NCI-H2196 treated with DMSO at 0.1 percent for 48 hours (cell line): ENCODE data around the gene SNN.

Source experiments
- DNase-seq: peaks from one replicate; lab custom pipeline; 2025; ENCODE audit not compliant: unreplicated experiment; lab: John Stamatoyannopoulos, UW

SNN gene

DNA sequence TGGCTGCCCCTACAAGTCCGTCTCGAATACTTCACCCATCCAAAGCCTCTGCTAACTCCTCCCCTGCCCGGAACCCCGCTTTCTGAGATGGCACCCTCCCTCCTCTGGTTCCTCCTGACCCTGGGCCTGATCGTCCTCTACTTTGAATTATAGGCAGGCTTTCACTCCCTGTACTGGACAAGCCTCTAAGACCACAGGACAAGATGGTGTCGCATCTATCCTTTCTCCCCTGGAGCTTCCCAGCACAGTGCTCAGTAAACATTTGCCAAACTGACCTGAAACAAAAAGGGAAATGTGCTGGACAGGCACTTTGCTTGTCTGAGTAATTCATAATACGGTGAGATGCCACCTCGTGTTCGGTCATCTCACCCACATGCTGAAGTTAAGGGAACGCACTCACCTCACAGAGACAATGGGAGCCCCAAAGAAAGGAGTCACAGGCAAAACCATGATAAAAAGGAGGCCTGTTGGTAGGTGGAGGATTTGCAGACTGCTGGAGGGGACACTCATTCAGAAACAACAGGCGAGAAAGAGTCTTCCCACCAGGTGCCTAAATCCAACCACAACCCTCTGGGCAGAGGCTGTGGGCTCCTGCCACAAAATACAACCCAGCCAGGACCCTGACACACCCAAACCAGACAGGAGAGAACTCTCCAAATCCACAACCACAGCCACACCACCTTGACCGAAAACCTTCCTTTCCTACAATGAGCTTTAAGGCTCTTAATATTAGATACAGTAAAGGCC is 28.2 kb downstream of the SNN start:
- no peak for DNase-seq

DNA sequence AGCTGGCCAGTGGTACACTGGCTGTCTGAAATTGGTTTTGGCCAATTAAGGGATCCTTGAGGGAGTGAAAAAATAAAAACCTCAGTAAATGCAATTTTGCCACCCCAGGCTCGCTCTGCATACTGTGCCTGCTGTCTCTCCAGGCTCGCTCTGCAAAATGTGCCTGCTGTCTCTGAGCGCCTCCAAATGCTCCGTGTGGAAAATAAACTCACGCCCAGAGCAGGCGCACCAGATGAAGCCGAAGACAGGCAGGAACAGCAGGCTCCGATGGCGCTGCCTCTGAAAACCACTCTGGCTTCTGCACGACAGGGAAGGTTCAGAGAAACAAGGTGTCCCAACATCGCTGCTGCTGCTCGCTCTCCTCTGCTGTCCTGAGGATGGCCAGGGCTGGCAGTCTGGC is 29.1 kb downstream of the SNN start:
- no peak for DNase-seq

DNA sequence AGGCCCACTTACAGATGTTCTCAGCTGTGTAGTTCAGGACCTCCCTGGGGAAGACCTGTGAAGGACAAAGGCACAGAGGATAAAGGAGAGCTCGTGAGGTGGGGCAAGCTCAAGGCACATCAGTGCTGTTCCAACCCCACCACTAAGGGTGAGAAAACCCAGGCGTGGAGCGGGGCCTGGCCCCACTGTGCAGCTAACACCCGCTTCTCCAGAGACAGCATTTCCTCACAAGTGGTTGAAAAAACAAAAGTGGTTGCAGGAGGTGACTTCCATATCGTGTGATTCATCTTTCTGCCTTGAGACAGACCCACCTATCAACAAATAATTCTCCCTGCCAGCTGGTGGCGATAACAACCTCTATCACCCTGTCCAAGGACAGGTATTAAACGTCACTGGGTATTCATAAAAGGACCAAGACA is 30.0 kb downstream of the SNN start:
- DNase-seq = no peak

DNA sequence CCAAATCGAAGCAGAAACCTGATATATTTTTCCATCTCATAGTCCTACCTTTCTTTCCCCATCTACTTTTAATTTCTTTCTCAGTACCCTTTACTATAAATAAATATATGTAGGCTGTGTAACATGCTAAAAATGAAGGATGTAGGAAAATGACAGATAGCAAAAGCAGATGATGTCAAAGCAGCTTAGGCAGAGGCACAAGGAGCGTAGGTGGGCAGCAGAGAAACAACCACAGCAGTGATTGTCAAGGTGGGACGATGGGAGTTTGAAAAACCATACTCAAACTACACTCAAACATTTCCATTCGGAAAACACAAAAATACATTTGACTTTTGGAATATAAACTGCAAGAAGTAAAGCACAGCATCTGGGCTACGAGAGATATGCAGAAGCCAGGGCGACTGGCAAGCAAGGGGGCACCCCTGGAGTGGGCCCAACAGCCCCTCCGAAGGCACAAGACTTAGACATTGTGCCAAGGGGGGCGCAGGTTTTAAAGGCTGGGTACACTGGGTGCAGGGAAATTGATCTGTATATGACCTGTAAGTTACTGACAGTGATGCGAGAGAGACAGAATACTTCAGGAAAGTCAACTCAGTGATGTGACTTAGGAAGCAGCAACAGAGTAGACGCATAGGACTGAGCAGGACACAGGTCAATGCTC is 31.1 kb downstream of the SNN start:
- no peak for DNase-seq

DNA sequence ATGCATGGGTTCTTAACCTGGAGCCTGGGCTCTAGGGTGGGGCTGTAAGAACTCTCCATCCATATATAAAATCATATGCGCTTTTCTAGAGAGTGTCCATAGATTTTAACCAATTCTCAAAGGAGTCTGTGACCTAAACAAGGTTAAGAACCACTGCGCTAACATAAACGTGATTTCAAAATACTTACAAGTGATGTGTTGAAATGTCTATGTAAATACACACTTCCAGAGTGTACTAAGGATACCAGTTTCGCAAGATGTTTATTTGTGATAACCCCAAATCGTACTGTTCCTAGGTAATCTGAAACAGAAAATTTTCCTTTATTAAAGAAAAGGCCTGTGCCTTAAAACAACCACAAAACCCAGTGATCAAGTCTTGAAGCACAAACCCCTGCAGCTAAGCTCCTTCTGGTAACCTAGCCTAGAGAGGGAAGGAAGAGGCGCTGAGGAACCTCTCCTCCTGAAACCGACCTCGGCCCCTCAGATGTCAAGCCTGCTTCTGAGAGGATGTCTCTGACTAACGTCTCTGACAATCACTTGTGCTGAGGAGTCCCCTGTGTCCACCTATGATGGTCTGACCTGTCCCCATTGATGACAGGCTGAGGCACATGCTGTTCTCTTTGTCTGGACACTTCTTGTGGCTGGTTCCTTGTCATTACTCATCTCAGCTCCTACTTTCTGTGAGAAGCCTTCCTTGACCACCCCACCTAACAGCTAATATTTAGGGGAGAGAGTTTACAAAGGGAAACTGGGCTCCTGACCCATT is 32.2 kb downstream of the SNN start:
- DNase-seq = no peak

DNA sequence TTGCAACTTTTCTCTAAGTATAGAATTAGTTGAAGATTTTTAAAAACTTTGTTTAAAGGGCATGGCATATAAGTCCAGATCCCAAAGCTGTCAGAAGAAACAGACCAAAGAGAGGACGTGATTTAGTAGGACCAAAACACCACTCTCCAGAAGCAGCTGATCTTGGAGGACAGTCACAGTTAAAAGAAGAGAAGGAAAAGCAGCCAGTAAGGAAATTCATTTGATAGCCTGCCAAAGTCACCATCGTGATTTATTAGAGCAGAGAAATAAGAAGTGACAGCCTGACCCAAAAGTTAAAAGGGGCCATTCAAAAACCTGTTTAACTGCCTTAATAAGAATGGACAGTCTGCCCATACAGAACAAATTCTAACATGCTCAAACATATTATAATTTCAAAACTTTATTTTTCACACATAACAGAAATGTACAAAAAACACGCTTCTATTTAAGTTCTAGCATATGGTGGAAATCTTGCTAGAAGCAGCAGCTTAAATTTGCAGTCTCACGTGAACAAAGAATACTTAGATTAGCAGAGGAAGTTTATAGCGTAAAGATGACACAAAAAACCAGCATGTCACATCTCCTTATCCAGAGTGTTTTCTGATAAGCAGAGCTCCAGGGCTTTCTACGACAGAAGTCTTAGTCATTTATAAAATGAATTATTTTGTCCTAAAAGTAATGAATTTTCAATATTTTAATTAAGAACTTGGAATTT is 37.2 kb downstream of the SNN start:
- DNase-seq = no peak

DNA sequence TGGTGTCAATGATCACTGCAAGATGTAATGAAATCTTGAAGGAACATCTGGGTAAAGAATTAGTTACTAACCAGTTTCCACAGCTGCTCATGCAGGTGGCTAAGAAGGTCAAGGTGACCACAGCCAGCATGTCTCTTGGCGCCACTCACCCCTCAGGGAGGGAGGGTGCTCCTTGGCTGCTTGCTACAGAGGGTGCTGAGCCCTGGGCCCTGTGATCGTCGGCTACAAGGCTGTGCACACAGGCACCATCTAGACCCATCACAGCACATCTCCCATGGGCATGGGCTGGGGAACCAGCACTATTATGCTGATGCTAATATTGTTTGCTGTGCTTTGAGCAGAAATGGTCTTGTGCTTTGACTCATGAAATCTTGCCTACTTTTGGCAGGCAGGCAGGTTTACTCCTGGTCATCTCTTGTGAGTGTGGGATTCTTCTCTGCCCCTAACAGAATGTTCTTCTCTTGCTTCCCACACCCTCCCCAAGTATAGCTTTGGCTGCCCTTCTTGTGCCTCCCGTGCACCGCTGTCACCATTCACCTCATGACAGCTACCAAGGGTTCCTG is 38.0 kb downstream of the SNN start:
- DNase-seq = no peak

DNA sequence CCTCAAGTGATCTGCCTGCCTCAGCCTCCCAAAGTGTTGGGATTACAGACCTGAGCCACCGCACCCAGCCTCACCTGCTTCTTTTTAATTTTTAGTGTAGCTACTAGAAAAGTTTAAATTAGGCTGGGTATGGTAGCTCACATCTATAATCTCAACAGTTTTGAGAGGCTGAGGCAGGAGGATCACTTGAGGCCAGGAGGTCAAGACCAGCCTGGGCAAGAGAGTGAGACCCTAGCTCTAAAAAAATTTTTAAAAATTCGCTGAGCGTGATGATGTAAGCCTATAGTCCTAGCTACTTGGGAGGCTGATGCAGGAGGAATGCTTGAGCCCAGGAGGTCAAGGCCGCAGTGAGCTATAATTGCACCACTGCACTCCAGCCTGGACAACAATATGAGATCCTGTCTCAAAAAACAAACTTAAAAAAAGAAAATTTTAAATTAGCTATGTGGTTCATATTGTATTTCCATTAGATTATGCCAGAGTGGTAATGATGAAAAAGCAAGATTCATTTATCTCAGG is 39.5 kb downstream of the SNN start:
- DNase-seq = no peak

DNA sequence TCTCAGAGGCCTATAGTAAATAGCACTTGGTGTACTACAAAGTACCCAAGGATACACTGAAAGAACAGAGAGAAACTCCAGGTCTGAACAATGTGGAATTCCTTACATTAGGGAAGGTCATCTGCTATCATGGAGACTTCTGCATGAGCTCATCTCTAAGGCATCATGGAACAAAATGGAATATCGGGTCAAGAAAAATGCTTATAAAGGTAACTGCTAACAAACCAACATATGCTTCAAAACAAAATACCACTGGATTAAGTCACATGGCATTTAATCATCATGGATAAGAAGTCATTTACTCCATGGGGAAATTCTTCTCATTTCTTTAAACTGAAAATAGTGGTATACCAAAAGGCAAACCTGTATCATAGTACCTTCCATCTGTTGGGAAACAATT is 40.2 kb downstream of the SNN start:
- DNase-seq = no peak

DNA sequence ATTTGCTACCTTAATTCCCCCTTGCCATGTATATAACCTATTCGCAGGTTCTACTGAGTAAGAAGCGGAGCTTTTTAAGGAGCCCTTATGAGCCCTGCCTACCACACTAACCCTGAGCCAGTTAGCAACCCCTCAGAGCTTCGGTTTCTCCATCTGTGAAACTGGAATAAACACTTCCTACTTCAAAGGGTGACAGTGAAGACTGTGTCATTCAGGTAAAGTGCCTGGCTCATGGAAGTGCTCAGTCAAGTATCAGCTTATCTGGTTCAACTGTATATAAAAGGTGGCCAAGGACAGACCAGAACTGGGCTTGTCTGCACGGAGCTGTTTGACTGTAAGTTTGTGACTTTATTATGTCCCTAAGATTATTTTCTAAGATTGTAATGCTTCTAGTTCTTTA is 43.4 kb downstream of the SNN start:
- no peak for DNase-seq

DNA sequence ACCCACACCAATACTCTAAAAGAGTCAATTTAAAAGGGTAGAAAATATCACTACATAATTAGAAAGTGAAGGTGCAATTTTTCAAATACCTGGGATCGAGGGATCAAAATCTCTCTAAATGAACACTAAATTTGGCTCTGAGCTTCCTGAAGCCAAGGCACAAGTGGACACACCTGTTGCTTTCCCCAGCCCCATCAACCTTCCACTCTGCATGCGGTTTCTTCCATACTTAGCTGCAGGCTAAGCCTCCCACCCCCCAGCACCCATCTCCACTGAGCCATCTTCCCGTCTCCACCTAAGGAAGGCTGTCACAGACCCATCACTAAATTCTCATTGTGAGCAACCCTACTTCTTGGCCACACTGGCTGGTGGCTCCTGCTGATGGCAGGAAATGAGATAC is 43.9 kb downstream of the SNN start:
- no peak for DNase-seq

DNA sequence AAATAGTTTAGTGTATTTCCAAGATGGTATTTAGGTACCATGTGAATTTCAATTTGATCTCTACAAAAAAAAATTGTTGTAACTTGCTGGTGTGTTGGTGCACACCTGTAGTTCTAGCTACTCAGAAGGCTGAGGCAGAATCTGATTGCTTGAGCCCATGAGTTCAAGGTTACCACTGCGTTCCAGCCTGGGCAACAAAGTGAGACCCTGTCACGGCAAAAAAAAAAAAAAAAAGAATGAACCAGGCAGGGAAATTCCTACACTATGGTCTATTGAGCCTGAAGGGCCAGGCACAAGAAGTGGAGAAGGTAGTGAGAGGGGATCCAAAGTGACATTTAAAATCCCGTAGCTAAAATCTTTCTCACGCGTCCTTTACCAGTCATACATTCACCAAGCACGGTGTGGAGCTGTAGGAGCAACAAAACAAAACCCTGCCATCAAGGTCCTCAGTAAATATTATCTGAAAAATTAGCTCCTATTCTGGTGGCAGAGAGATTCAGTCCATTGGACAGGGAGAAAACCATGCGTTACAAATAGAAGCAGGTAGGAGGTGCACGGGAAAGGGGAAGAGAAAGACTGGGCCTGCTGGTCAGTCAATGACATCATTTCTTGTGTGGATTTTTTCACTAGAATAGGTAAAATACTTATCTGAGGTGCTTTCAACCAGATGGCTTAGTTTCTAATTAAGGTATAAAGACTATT is 47.1 kb downstream of the SNN start:
- DNase-seq = no peak

DNA sequence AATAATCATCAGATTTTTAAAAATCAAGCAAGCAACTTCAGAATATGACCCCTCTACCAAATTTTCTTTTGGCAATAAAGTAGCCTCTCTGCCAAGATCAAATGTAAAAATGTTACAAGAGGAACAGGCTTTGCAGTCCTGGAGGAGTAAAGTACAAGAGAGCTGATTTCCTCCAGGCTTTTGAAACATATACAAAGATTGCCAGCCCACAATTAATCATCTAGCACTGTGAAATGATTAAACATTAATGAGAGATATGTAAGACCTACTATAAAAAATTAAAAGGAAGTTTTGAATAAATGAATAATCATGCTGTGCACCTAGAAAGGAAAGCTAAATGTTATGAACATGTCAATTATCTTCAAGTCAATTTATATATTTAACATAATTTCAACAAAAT is 48.1 kb downstream of the SNN start:
- no peak for DNase-seq

DNA sequence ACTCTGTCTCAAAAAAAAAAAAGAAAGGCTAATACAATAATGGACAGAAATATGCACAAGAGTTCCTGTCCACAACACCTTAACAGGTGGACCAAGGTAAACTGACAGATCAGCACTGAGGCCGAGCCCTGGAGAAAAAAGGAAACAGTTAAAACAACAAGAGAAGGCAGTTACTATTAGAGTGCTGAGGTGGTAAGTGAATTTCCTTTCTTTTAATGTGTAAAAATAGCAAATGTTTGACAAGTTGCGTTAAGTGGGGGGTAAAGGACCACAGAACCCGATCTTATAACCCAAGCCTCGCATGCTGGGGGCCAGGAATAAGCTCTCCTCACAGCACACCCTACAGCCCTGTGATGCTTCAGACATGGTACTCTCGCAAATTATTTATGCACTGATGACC is 49.6 kb downstream of the SNN start:
- no peak for DNase-seq

DNA sequence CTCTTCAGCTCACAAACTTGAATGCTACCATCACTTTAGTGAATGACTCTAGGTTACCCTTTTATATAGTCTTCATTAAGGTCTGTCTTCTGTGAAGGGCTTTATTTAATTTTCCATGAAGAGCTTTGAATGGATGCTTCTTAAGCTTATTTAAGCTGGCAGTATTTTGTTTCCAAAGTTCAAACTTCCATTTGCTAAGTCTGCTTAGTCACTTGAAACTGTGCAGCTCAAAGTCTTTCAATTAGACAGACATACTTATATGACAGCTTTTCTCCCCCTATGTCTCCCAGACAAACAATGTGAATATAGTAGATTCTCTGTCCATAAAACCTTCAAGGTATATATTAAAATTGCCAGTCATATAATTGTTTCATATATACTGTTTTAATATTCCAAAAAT is 50.9 kb downstream of the SNN start:
- no peak for DNase-seq

DNA sequence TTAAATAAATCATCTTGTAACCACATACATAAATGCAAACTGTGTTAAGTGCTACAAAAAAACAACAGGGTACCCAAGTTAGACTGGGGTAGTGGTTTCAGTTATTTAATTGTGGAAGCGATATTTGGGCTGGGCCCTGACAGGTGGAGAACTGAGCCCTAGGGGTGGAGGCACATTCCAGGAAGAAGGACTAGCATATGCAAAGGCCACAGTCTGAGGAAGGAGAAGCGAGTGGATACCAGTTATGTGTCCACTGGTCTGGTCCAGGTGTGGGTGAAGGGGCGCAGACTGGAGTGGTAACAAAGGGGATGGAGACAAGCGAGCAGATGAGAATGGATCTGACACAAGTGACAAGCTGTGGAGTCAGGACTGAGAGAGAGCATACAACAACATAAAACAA is 51.5 kb downstream of the SNN start:
- DNase-seq = no peak

DNA sequence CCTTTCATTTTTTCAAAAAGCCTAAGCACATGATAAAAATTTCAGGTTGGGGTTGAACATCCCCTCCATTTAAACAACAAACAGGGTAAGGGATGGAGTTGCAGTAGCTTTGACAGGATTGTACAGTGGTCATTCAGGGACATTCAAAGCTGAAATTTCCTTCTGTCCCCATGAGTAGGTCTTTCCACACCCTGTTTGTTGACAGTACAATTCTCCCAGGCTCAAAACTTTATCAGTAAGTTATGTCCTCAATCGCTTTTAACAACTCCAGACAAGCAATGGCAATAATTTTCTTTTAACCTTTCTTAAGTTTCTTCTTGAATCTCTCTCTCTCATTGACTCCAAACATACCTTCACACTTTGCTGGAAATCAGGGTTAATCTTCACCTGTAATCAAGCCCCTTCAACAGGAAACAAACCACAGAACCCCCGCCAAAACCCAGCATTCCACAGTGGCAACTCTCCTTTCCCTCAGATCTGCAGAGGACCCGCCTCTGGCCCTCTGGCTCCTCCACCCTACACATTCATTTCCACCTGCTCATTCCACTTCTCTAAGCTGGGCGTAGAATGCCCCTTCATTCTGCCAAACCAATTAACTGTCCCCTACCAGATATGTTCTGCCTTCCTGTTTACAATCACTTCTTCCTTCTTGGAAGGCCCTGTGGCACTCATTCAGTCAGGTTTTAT is 53.7 kb downstream of the SNN start:
- DNase-seq = no peak

DNA sequence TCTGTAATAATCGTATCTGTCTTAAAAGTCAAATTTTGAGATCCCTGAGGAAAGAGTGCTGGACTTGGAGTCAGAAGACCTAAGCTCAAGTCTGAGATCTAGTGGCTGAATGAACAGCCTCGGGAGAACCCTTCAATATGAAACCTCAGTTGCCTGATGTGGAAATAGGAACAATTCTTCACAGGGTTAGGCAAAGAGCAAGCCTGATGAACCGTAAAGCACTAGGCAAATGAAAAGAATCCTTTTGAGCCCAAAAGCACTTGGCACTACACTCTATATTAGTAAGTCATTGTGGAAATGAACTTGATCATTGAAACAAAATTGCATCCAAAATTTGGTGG is 54.2 kb downstream of the SNN start:
- DNase-seq = no peak

DNA sequence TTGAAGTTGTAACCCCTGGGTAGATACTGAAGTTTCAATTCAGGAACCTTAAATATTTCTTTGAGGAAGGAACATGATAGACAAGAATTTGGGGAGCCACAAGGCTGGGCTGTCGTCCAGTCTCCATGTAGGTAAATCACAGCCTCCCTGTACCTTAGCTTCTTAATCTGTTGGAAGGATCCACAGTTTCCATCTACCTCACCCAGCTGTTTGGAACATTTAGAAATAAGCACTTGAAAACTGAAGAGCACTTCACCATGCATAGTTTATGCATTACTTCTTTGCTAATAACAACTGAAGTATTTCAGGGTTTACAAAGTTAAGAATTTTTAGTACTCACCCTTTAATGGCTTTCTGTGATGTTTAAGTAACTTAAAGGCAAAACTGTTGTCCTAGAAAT is 57.2 kb downstream of the SNN start:
- DNase-seq = no peak

DNA sequence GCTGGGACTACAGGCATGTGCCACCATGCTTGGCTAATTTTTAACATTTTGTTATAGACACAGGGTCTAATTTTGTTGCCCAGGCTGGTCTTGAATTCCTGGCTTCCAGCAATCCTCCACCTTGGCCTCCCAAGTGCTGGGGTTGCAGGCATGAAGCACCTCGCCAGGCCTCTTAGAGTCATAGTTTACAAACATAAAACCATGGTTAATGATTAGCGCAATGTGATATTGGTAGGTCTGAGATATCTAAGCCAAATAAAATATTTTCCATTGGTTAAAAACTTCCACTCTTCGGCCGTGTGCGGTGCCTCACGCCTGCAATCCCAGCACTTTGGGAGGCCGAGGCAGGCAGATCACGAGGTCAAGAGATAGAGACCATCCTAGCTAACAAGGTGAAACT is 57.8 kb downstream of the SNN start:
- DNase-seq = no peak
